Measurements from ENCODE around the gene TMEM220. TPM values are rescaled to one million over a fixed set of nuclear protein-coding genes. Genes with fewer than 3 reads are reported as not detected.

Gene TMEM220
- total RNA-seq, 2 donors from 2014 or later: 5.5 to 6.5 TPM

DNA sequence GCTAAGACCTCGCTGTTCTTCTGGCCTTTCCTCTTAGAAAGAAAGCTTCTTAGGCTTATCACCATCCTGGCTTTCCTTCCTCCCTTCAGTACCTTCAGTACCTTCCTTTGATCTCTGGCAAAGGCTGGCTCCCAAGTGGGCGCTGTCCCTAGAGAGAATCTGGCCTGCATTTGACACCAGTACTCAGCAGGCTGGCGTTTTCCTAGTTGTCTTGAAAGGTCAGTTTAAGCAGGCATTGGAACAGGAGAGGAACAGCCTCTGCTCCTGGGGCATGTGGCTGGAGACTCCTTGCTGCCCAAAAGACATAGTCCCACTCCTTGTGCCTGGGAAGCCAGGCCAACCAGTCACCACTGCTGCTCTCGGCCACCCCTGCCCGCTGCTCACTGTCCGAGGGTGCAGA is 40.0 kb upstream of the TMEM220 start:
- TF ChIP-seq, protein P1, sequence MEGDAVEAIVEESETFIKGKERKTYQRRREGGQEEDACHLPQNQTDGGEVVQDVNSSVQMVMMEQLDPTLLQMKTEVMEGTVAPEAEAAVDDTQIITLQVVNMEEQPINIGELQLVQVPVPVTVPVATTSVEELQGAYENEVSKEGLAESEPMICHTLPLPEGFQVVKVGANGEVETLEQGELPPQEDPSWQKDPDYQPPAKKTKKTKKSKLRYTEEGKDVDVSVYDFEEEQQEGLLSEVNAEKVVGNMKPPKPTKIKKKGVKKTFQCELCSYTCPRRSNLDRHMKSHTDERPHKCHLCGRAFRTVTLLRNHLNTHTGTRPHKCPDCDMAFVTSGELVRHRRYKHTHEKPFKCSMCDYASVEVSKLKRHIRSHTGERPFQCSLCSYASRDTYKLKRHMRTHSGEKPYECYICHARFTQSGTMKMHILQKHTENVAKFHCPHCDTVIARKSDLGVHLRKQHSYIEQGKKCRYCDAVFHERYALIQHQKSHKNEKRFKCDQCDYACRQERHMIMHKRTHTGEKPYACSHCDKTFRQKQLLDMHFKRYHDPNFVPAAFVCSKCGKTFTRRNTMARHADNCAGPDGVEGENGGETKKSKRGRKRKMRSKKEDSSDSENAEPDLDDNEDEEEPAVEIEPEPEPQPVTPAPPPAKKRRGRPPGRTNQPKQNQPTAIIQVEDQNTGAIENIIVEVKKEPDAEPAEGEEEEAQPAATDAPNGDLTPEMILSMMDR (IDR thresholded peaks at IDR 0.05): no peak
- no peaks in the 10 kb centered on the region for H3K36me3 ChIP-seq
- no peak overlapping the region for H3K4me3 ChIP-seq
- H3K27me3 ChIP-seq: no peaks in the 10 kb centered on the region
- H3K9me3 ChIP-seq: peaks cover 0 to 19% of the 10 kb centered on the region in 2 donors
- no peak overlapping the region for H3K27ac ChIP-seq
- no peak for DNase-seq (ENCODE audit: low spot score)
- H3K4me1 ChIP-seq: no peaks in the 10 kb centered on the region

DNA sequence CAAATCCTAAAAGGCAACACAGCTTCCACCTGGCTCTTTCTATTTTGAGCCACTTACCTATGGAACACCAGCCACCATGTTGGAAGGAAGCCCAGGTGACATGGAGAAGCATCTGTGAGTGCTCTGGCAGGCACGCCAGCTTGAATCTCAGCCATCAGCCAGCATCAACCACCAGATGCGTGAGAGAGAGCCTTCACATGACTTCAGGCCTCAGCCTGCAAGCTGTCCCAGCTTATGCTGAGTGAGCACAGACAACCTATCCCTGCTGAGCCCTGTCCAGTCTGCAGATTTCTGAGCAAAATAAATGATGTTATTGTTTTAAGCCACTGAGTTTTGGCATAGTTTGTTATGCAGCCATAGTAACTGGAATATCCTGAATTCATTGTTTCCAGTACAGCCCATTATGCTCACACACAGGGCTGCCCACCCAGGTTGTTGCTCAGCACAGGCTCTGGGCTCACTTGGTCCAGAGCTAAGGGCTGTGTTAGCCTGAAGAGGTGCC is 39.0 kb upstream of the TMEM220 start:
- H3K36me3 ChIP-seq: no peaks in the 10 kb centered on the region
- DNase-seq (ENCODE audit: low spot score): no peak
- no peak overlapping the region for H3K4me3 ChIP-seq
- TF ChIP-seq, protein P1 (IDR thresholded peaks at IDR 0.05): no peak
- no peaks in the 10 kb centered on the region for H3K4me1 ChIP-seq
- H3K27me3 ChIP-seq: no peaks in the 10 kb centered on the region
- peaks cover 0 to 19% of the 10 kb centered on the region in 2 donors for H3K9me3 ChIP-seq
- H3K27ac ChIP-seq: no peak overlapping the region

DNA sequence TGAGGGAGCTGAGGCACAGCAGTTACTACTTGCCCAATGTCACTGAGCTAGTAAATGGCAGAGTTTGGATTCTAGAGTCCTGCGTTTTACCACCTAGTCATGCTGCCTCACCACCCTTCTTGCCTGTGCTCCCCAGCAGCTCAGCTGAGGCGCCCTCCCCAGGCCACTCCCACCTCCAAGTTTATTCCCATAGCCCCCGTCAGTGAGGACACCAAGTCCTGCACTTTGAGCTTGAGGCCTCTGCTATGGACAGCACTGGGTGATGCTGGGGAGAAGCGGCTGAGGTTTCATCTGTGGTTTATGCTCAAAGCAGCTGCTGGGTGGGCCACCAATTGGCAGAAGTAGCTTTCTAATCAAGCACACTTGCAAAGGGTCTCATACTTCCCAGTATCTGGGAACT is 37.4 kb upstream of the TMEM220 start:
- TF ChIP-seq, protein P1 (IDR thresholded peaks at IDR 0.05): no peak
- H3K4me3 ChIP-seq: no peak overlapping the region
- H3K27me3 ChIP-seq: no peaks in the 10 kb centered on the region

DNA sequence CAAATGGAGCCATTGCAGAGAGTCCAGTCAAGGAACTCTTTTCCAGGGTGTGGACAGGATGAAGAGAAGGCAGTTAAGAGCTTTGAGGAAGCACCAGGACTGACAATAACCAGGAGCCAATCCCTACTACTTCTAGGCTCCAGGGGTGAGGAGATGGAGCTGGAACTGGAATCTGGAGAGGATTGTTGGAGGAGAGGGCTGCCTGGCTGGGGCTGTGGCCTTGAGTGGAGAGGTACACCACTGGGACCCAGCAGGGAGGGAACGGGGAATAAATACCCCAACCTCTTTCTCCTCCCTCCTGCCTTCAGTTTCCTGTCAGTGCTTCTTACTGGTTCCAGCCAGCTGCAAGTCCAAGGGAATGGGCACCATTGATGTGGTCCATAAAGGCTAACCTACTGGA is 32.2 kb upstream of the TMEM220 start:
- TF ChIP-seq, protein P1 (IDR thresholded peaks at IDR 0.05): no peak
- H3K27me3 ChIP-seq: no peaks in the 10 kb centered on the region
- no peaks in the 10 kb centered on the region for H3K36me3 ChIP-seq

More for the DNA sequence above, 37.4 kb upstream of the TMEM220 start:
- no peak for DNase-seq (ENCODE audit: low spot score)
- Histone ChIP-seq H3K27ac (no peak overlapping the region), H3K9me3 (peaks cover 0 to 14% of the 10 kb centered on the region in 2 donors), H3K4me1 (no peaks in the 10 kb centered on the region), H3K36me3 (no peaks in the 10 kb centered on the region)

DNA sequence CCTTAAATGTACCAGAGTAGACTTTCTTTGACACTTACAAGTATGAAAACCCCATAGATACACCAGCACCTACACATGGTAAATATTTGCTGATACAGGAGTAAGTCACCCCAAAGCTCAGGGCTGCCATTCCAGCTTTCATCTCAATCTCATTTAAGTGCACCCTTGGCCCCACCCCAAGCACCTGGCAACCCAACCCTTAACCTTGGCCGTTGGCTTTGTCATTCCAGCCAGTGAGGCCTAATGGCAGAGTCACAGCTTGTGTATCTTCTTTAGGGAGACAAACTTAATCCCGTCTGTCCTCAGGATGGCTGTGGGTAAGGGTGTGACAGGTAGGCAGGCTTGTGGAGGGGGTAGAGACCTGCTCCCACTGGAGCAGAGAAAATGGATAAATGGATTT is 31.5 kb upstream of the TMEM220 start:
- no peak overlapping the region for H3K4me3 ChIP-seq
- no peak overlapping the region for H3K27ac ChIP-seq
- H3K9me3 ChIP-seq: peaks cover 0 to 4% of the 10 kb centered on the region in 2 donors
- no peaks in the 10 kb centered on the region for H3K36me3 ChIP-seq
- TF ChIP-seq, protein P1 (IDR thresholded peaks at IDR 0.05): no peak
- no peaks in the 10 kb centered on the region for H3K4me1 ChIP-seq
- H3K27me3 ChIP-seq: no peaks in the 10 kb centered on the region
- DNase-seq (ENCODE audit: low spot score): no peak

More for the DNA sequence above, 32.2 kb upstream of the TMEM220 start:
- Histone ChIP-seq H3K9me3 (peaks cover 0 to 8% of the 10 kb centered on the region in 2 donors), H3K4me3 (no peak overlapping the region), H3K4me1 (no peaks in the 10 kb centered on the region), H3K27ac (no peak overlapping the region)
- DNase-seq (ENCODE audit: low spot score): no peak

DNA sequence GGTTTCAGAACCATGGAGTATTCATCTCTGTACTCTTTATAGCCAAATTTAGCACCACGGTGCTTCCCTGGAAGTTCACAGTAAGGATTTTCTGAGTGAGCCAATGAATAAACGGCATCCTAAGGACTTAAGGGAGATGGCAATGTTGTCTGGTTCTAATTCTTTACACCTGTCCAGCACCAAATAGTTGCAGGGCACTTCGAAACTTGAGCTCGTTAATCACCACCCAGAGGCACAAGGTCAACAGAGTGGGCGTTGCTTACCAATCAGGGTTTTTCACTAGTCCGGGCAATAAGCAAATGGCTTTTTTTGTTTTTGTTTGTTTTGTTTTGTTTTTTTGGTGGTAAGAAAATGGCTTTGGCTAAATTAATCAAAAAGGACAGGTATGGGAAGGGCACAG is 28.2 kb upstream of the TMEM220 start:
- TF ChIP-seq, protein P1 (IDR thresholded peaks at IDR 0.05): no peak
- no peak for DNase-seq (ENCODE audit: low spot score)
- Histone ChIP-seq H3K9me3 (no peaks in the 10 kb centered on the region), H3K36me3 (no peaks in the 10 kb centered on the region), H3K27ac (no peak overlapping the region), H3K4me1 (no peaks in the 10 kb centered on the region), H3K27me3 (no peaks in the 10 kb centered on the region), H3K4me3 (no peak overlapping the region)

Data from right atrium auricular region (tissue), 2 donors.